DMS 273 treated with DMSO at 0.1 percent for 48 hours (cell line): ENCODE data around the gene TRDN.
"Not testable (repeated sequence)": the region's sequence is repeated elsewhere in the genome, so short reads cannot be mapped to it uniquely, and the experiment has no call there.

ENCODE experiments used
- DNase-seq: peaks from one replicate; lab custom pipeline; 2025; lab: John Stamatoyannopoulos, UW

TRDN gene

GRCh38 chr6:123562677-123563076, 74.1 kb downstream of the TRDN start:
- no peak for DNase-seq

DNA sequence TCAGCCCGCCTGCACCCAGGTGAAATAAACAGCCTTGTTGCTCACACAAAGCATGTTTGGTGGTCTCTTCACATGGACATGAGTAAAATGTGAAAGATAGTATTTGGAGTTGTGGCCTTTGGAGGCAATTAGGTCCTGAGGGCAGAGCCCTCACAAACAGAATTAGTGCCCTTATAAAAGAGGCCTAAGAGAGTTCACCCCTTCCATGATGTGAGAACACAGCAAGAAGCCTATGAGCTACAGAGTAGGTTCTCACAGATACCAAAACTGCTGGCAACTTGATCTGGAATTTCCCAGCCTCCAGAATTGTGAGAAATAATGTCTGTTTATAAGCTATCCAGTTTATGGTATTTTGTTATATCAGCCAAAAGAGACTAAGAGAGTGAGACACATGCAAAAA, 74.5 kb downstream of the TRDN start:
- DNase-seq = no peak

- not testable (repeated sequence) for DNase-seq
These were observed 76.9 kb downstream of the TRDN start for GRCh38 chr6:123559816-123560215.

- DNase-seq = not testable (repeated sequence)
These were observed 79.3 kb downstream of the TRDN start for GRCh38 chr6:123557474-123557873.

- no peak for DNase-seq
These were observed 84.6 kb downstream of the TRDN start for GRCh38 chr6:123551939-123552707.

DNA sequence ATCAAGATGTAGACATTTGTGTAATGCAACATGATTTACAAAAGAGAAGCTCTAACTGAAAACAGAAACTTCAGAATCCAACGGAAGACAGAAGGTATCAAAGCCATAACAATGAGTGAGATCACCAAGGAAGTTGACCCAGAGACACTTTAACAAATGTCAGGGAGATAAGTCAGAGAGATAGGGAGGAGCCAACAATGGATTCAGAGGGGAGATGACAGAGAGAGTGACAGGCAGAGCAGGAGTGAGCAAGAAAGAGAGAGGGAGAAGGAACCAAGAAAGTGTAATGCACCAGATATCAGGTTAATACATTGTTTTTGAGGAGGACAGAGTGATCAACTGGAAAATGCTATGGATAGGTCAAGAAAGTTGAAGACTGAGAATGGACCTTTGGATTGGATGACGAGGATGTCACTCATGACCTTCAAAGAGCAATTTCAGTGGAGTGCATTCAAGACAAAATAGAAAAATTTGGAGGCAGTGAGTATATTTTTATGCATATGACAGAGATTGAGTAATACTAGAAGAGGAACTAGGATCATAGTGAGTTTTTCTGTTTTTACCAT, 86.6 kb downstream of the TRDN start:
- DNase-seq = no peak

DNA sequence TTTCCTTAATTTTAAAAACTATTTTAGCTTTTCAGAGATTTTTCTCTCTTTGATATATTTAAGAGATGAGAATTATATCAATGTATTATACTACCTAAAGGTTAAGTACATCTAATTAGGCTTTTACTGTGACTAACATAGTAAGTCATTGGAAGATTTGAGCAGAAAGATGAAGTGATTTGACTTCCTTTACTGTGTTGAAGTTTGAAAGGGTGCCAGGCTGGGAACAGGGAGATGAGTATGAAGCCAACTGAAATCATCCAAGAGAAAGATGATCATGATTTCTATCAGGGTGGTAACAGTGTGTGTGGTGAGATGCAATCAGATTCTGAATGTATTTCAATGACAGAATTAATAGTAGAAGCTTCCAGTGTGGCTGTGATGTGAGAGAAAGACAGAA, 87.3 kb downstream of the TRDN start:
- no peak for DNase-seq

DNA sequence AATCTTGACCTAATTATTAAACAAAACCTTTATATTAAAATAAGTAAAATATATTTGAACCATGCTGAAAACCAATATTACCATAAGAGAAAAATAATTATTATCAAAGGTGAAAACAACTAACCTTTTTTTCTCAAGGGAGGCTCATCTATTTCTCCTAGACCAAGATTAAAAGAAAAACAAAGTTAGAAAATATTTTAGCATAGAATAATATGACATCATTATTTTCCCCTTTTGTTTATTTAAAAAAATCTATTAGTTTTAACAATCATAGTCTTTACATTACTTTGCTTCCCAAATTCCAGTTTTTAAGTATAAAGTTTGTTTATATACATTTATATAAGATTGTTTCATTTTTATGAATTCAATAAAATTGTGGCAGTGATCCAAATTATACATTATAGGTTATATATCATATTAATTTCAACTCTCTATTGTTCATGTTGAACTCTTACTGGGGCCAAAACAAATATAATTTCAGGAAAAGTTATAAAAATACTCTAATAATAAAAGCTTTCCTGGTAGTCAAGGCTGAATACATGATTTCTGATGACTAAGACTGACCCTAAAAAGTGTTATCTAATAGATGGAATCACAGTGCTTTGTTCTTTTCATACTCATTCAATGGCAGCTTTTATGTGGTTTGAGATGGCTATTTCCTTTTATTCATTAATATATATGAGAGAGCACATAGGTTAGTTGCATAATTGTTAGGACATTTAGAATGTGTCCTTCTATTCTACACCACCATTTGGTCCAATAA, 89.4 kb downstream of the TRDN start:
- DNase-seq = no peak

- no peak for DNase-seq
These were observed 90.2 kb downstream of the TRDN start for GRCh38 chr6:123546537-123546936.

- no peak for DNase-seq
These were observed 95.3 kb downstream of the TRDN start for GRCh38 chr6:123541462-123541861.

- DNase-seq = no peak
These were observed 102.7 kb downstream of the TRDN start for GRCh38 chr6:123533862-123534648.

DNA sequence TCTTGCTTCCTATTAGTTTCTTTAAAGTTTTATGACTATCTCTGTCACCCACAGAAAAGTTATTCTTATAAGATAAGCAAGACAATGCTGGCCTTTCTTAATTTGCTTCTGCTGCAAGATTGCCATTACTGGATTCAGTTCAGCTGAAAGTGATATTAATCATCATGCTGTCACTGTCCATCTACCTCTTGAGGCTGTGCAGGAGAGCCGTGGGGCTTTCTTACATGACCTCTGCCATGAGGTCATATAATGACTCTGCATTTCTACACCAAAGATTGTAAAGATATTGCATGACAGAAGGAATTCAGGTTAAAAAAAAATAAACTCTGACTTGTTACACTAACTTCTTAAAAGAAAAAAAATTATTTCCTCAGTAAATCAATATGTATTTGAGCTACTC, 106.9 kb downstream of the TRDN start:
- no peak for DNase-seq

- DNase-seq = no peak
These were observed 107.7 kb downstream of the TRDN start for GRCh38 chr6:123529058-123529457.

DNA sequence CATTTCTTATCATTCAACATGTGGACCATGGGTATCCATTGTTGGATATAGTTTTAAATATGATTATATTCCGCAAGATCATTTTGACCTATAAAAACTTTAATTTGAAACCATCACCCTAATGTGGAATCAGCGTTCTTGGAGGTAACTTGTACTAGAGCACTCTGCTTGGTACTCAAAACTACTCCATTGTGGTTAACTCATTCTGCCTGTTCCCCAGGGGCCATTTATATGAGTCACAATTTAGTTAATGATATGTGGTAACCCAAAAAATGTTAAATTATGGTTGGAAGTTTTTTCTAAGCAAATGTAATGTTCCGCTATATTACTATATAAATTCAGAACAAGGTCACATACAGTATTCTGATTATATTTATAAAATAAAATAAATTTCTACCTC, 109.3 kb downstream of the TRDN start:
- no peak for DNase-seq

GRCh38 chr6:123526128-123526527, 110.6 kb downstream of the TRDN start:
- no peak for DNase-seq

DNA sequence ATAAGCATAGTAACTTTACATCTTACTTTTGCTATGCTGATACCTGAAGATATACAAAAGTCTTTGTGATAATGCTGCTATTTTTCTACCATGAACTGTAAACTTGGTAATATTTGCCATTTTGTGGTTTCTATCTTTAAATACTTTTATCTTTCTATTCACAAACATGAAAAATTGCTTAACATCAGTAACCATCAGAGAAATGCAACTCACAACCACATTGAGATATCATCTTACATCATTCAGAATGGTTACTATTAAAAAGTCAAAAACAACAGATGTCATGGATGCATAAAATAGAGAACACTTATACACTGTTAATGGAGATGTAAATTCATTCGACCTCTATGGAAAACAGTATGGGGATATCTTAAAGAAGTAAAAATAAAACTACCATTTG, 112.0 kb downstream of the TRDN start:
- DNase-seq = no peak

DNA sequence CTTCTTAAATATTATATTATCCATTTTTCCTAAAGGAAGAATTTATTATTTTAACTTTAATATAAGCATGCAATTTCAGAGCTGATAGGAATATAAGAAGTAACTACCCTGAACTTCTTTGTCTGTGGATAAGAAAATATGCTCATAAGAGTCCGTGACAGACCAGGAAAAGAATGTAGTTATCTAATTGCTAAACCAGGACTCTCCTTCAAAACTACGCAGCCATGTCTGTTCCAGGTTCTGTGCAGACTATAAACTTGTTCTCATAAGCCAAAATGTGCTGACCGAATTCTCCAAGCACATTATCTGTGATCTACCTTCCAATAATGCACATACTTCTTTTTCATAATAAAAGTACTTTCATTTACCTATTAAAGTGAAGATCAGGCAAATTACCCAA, 116.5 kb downstream of the TRDN start:
- no peak for DNase-seq

GRCh38 chr6:123519189-123519505, 117.6 kb downstream of the TRDN start:
- no peak for DNase-seq

- no peak for DNase-seq
These were observed 118.1 kb downstream of the TRDN start for GRCh38 chr6:123518441-123519188.

DNA sequence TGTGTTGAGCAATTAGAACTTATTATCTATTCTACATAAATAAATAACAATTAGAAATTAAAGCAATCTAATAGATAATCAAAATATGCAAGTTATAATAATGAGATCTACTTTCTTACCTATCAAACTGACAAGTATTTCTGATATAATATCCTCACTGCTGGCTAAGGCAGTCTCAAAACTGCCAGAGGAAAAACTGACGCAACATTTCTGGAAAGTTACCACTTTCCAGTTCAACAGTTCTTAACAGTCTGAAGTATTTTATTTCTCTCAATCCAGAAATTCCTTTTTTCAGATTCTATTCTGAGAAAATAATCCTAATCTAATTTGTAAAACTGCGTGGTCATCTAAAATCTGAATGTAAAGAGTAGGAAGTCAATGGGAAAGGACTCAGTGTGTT, 121.0 kb downstream of the TRDN start:
- DNase-seq = no peak

GRCh38 chr6:123509112-123509511, 127.6 kb downstream of the TRDN start:
- DNase-seq = no peak

- DNase-seq = no peak
These were observed 128.5 kb downstream of the TRDN start for GRCh38 chr6:123508290-123508689.
